PFSK-1 (cell line): ENCODE measurements around the gene INHBB.

Experiments used
- FOXP2 ChIP-seq: optimal IDR thresholded peaks from 2 replicates; pipeline ENCODE3; 2011; ENCODE audit warnings: borderline replicate concordance, control low read depth, inconsistent platforms; ENCODE audit not compliant: insufficient read depth; ENCODE audit errors: extremely low read length, extremely low read depth
- TAF1 ChIP-seq: IDR thresholded peaks from 2 replicates; pipeline ENCODE4 v1.6.1; 2012; ENCODE audit warnings: low read length, control low read depth, borderline replicate concordance; ENCODE audit not compliant: insufficient read depth
- TF ChIP-seq, protein P1 (sequence below), 2 experiments: IDR thresholded peaks; 2 replicates each; pipeline versions ENCODE4 v1.6.1 to v1.8.0; 2011 to 2012; ENCODE audit warnings: low read depth in 2 of 2, low read length in 2 of 2, control low read depth in 1 of 2, inconsistent platforms in 1 of 2, mild to moderate bottlenecking in 1 of 2, moderate library complexity in 1 of 2; ENCODE audit not compliant: insufficient read depth in 1 of 2

DNA sequence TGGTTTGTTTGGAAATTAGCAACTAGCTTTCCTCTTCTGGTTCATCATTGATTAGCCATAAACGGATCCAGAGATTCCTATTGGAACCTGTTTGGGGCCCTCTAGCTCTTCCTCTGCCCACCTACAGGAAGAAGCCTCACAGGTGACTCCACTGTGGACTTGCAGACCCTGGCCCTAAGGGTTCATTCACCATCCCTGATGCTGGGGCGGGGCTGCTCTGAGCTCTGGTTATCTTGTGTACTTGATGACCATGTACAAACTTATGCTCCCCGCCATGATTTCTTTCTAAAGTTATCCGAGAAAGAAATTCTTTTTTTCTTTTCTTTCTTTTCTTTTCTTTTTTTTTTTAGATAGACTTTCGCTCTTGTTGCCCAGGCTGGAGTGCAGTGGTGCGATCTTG is 33.9 kb upstream of the INHBB start:
- TF ChIP-seq TAF1 (no peak), FOXP2 (no peak)
- TF ChIP-seq, protein P1, sequence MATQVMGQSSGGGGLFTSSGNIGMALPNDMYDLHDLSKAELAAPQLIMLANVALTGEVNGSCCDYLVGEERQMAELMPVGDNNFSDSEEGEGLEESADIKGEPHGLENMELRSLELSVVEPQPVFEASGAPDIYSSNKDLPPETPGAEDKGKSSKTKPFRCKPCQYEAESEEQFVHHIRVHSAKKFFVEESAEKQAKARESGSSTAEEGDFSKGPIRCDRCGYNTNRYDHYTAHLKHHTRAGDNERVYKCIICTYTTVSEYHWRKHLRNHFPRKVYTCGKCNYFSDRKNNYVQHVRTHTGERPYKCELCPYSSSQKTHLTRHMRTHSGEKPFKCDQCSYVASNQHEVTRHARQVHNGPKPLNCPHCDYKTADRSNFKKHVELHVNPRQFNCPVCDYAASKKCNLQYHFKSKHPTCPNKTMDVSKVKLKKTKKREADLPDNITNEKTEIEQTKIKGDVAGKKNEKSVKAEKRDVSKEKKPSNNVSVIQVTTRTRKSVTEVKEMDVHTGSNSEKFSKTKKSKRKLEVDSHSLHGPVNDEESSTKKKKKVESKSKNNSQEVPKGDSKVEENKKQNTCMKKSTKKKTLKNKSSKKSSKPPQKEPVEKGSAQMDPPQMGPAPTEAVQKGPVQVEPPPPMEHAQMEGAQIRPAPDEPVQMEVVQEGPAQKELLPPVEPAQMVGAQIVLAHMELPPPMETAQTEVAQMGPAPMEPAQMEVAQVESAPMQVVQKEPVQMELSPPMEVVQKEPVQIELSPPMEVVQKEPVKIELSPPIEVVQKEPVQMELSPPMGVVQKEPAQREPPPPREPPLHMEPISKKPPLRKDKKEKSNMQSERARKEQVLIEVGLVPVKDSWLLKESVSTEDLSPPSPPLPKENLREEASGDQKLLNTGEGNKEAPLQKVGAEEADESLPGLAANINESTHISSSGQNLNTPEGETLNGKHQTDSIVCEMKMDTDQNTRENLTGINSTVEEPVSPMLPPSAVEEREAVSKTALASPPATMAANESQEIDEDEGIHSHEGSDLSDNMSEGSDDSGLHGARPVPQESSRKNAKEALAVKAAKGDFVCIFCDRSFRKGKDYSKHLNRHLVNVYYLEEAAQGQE (IDR thresholded peaks at IDR 0.05; ENCODE audit: insufficient read depth in 1 of 2, low read depth in 2 of 2, low read length in 2 of 2): no peak
